Measurements from ENCODE around the gene DDRGK1. TPM values are rescaled to one million over a fixed set of nuclear protein-coding genes. Genes with fewer than 3 reads are reported as not detected.
A peak's percentile ranks its signal among the peaks of the same experiment; 100 is the strongest.

DDRGK1 gene
- total RNA-seq: 10 to 100 TPM; 50.4 to 70.3 TPM
- long read RNA-seq, transcript DDRGK1-201 (9 exons, 1,306 nt): major isoform, 132 of 160 reads
- long read RNA-seq, partial matches to known transcripts: 9 of 160 reads
- long read RNA-seq, other reads (novel, unspliced or antisense): 19 of 160 reads

- ATAC-seq (peak; percentile 88), DNase-seq (peak; percentile 85 to 94)
- intact Hi-C loops (cut with DNase I, micrococcal nuclease): no loop called here
Measured at GRCh38 chr20:3204124-3204794, at the start of gene DDRGK1. Gene DDRGK1, minus strand, starts transcription at chr20:3204682. Its CDS starts 55 bp downstream, at chr20:3204627.

DNA sequence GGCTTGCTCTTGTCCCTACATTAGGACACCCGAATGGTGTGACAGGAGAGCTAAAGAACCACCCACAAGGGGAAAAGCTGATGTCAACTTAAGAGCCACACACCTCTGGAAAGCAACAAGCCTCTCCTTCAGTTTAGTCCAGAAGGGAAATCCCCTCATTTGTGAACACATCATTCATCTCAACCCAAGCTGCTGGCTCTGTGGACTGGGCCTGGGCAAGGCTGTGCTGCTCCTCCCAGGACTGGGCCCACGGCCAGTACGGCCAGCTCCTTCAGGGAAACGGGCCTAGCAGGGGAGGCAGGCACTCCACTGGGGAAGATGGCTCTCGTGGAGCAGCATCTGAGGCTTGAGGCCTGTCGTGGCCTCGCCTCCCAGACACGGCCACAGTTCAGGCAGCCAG, 47.3 kb upstream of the DDRGK1 start:
- intact Hi-C loops (cut with DNase I, micrococcal nuclease): no loop called here
- ATAC-seq: no peak
- no peak for DNase-seq

DNA sequence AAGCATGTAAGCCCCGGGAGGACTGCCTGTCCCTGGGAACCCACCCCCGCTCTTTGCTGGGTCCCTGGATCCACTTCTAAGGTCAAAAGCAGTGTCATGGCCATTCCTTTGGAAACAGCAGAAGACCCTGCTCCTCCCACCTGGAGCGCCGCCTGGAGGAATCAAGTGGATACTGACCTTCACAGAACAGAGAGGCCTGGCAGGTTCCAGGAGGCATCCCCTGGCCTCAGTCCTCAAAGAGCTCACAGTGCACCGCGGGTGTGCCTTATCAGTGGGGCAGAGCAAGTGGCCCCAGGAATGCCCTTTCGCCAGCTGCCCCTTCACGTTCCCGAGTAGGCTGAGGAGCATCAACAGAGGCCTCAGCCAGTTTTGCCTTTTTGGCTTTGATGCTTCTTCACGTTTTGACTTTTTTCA, 45.6 kb upstream of the DDRGK1 start:
- ATAC-seq (peak; percentile 34), DNase-seq (no peak)
- intact Hi-C loops (cut with DNase I, micrococcal nuclease): no loop called here

GRCh38 chr20:3248993-3249347, 44.5 kb upstream of the DDRGK1 start:
- ATAC-seq: peak; percentile 6
- intact Hi-C loops (cut with DNase I, micrococcal nuclease): no loop called here
- DNase-seq: no peak

- intact Hi-C loops (cut with DNase I, micrococcal nuclease): no loop called here
- ATAC-seq (peak; percentile 65), DNase-seq (peak in 1 of 2 donors; percentile 36)
Measured at GRCh38 chr20:3248167-3248992, 43.9 kb upstream of the DDRGK1 start.

GRCh38 chr20:3247638-3248037, 43.2 kb upstream of the DDRGK1 start:
- no peak for DNase-seq
- intact Hi-C loops (cut with DNase I, micrococcal nuclease): no loop called here
- ATAC-seq: no peak

- DNase-seq (no peak), ATAC-seq (no peak)
- intact Hi-C loops (cut with DNase I, micrococcal nuclease): no loop called here
Measured at GRCh38 chr20:3246682-3247081, 42.2 kb upstream of the DDRGK1 start.

- intact Hi-C loops (cut with DNase I, micrococcal nuclease): no loop called here
- DNase-seq: no peak
- ATAC-seq: no peak
Measured at GRCh38 chr20:3245711-3246110, 41.2 kb upstream of the DDRGK1 start.

GRCh38 chr20:3245156-3245555, 40.7 kb upstream of the DDRGK1 start:
- no peak for DNase-seq
- ATAC-seq: no peak
- intact Hi-C loops (cut with DNase I, micrococcal nuclease): no loop called here

- intact Hi-C loops (cut with DNase I, micrococcal nuclease): no loop called here
- no peak for ATAC-seq
- no peak for DNase-seq
Measured at GRCh38 chr20:3244613-3245012, 40.1 kb upstream of the DDRGK1 start.

DNA sequence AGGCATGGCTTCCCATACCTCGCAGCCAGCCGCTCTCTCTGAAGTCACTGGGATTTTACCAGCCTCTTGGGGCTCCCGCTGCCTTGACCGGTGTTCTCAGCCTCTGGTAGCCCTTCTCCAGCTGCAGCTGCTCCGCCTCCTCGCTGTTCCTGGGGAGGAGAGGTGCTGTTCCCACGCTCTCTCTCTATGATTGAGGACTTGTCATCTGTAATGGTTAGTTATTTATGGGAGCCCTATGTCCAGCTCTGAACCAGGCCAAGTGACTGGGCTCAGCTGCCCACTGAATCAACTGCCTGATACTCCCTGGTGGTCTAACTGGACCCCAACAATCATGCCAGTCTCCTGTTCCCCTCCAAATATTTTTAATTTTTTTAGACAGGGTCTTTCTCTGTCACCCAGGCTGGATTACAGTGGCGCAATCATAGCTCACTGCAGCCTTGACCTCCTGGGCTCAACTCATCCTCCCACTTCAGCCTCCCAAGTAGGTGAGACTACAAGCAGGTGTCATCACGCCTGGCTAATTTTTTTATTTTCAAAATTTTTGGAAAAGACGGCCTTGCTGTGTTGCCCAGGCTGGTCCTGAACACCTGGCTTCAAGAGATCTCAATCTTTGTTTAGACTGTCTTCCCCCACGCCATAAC, 39.4 kb upstream of the DDRGK1 start:
- ATAC-seq (no peak), DNase-seq (no peak)
- intact Hi-C loops (cut with DNase I, micrococcal nuclease): no loop called here

DNA sequence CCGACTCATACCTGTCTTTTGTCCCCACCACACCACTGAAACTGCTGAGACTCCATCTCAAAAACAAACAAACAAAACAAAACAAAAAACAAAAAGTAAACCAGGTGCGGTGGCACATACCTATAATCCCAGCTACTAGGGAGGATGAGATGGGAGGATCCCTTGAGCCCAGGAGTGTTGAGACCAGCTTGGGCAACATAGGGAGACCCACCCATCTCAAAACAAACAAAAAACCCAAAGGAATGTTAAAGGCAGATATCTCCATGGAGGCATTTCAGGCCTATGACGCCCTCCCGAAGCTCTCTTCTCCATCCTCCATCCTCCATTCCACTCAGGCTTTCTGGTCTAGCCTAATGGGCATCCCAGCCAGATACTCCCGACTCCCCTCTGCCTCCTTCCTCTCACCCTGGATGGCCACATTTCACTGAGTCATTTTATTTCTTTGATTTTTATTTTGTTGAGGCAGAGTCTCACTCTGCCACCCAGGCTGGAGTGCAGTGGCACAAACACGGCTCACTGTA, 37.8 kb upstream of the DDRGK1 start:
- DNase-seq: no peak

GRCh38 chr20:3240776-3241363, 36.4 kb upstream of the DDRGK1 start:
- no peak for ATAC-seq
- no peak for DNase-seq
- intact Hi-C loops (cut with DNase I, micrococcal nuclease): no loop called here

More for the DNA sequence above, 37.8 kb upstream of the DDRGK1 start:
- ATAC-seq: no peak
- intact Hi-C loops (cut with DNase I, micrococcal nuclease): no loop called here

DNA sequence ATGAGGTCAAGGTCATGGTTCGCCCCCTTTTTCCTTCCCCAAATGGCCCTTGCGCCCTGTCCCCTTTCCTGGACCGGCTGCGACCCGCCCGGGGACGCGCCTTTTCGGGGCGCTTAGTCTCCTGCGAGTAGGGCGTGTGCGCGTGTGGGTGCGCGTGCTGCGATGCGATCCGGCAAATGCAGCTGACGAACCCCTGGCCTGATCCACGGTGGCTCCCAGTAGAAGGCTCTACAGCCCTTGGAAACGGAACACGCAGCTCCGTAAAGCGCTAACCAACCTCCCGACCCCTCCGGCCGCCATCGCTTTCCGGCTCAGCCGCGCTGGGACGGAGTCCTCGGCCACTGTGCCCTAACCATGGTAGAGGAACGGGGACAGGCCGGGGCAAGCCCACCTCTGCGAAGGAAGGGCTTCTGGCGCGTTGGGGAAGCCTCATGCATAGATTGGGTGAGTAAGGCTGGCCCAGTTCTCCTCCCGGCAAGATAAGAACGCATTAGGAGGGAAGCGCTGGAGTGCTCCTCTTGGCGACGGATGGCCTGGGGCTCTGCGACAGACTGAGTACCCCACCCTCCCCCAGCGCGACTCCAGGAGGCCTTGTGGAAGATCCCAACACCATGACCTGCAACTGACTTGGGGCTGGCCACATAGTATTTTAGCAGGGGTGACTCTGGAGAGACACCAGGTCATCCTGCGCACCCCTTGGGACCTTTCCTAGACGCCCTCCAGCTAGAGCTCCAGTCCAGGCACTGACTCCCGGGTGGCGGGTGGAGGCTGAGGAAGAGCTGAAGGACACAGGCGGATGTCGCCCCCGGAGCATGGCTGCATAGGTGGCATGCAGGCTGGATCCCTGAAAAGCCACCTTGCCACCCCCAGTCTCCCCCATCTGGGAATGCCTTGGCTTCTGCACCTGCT, 35.6 kb upstream of the DDRGK1 start:
- ATAC-seq: no peak
- no peak for DNase-seq
- intact Hi-C loops (cut with DNase I, micrococcal nuclease): no loop called here

GRCh38 chr20:3239026-3239866, 34.8 kb upstream of the DDRGK1 start, which contains the start of gene SLC4A11:
Gene SLC4A11, minus strand, starts transcription at chr20:3239190. Its CDS starts 53 bp downstream, at chr20:3239137.
- intact Hi-C loops (cut with DNase I, micrococcal nuclease): no loop called here
- ATAC-seq (peak; percentile 90), DNase-seq (peak; percentile 83 to 84)

GRCh38 chr20:3238616-3239025, 34.1 kb upstream of the DDRGK1 start:
- intact Hi-C loops (cut with DNase I, micrococcal nuclease): no loop called here
- peak in 1 of 2 donors; percentile 47 for DNase-seq
- ATAC-seq: peak; percentile 23

- ATAC-seq (peak; percentile 1), DNase-seq (no peak)
- intact Hi-C loops (cut with DNase I, micrococcal nuclease): no loop called here
Measured at GRCh38 chr20:3237958-3238615, 33.6 kb upstream of the DDRGK1 start.
